DMS79 treated with DMSO at 0.1 percent for 48 hours (cell line): ENCODE data around the gene RSF1.
A peak's percentile ranks its signal among the peaks of the same experiment; 100 is the strongest.
"Not testable (repeated sequence)": the region's sequence is repeated elsewhere in the genome, so short reads cannot be mapped to it uniquely, and the experiment has no call there.

ENCODE experiments used
- DNase-seq: peaks from one replicate; lab custom pipeline; 2025; lab: John Stamatoyannopoulos, UW

The RSF1 gene

DNA sequence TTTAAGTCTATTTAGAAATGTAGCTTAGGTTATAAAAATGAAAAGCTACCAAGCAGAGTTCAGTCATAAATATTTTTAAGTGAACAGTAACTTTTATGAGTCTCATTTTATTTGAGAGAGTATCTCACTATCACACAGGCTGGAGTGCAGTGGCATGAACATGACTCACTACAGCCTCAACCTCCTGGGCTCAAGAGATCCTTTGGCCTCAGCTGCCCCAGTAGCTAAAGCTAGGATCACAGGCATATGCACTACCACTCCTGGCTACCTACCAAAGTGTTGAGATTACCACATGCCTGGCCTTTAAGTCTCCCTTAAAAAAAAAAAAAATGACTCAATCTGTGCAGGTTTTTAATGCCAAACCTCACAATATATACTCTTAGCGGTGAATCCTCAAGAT lies 148.3 kb downstream of the RSF1 start:
- no peak for DNase-seq

DNA sequence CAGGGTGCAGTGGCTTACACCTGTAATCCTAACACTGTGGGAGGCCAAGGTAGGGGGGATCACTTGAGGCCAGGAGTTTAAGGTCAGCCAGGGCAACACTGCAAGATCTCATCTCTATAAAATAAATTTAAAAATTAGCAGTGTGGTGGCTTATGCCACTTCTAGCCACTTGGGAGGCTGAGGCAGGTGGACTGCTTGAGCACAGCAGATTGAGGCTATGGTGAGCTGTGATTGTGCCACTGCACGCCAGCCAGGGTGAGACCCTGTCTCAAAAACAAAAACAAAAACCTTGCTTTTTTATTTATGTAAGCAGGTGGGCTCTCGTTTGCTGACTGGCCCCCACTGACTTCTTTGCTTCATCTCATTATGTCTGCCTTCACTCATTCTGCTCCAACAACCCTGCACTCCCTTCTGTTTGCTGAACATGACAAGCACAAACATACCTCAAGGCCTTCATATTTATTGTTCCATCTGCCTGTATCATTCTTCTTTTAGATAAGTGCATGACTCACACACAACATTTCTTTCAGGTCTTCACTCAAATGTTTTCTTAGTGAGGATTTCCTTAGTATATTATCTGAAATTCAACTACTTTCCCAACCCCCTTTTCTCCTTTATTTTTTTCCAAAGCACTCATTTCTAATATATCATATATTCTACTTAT lies 150.5 kb downstream of the RSF1 start:
- no peak for DNase-seq

DNA sequence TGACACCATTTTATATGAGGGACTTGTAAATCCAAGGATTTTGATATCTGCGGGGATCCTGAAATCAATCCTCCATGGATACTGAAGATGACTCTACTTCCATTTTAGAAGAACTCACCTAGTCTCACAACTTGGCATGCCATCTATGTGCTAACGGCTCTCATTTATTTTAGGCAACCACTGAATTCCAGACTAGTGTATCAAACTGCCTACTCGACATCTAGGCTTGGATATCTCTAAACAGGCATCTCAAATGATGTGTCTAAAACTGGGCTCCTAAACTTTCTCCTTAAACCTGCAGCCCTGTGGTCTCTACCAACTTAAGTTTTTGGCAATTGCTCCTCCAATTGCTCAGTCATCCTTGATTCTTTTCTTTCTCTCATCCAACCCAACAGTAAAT lies 151.8 kb downstream of the RSF1 start:
- no peak for DNase-seq

DNA sequence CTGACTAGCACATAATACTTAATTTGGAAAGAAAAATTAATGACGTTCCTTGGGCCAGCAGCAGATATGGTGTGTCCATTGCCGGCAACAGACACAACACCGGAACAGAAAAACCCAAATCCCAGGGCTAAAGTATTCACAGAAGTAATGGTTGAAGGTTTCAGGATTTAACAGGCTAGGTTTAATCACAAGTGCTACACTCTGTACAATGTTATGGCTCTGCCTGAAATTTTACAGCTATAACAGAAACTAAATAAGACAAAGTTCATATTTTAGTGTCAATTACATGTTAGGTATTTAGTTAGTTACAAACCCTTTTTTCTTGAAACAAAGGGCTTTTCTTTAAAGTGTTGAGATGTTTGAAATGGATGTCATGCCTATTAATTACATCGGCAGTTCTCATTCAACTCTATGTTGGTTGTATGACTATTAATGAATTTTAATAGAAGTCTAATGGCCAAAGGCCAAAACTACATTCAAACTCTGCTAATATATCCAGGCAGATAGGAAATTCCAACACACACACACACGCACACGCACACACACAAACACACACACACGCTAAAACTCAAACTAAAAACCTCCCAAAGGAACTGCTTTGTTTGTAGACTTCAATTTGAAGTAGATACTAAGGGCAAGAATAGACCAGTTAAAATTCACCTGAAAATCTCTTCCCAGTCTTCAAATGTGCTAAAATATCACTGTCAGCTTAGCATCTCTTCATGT lies 155.1 kb downstream of the RSF1 start:
- no peak for DNase-seq

DNA sequence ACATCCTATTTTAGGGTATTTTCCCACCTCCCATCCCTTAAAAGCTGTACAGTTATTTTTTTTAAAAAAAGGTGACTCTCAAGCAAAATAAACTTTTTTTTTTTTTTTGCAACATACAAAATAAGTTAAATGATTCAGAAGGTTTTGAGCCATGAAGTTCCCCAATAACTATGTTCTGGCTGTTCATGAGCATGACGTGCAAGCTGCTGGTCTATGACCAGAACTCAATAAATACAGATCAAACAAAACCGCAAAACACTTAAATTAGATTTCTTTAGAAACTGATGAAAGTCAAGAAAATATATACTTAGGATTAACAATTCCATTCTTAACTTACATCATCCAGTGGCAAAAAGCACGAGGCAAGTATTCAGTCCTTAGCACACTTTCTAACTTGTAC lies 158.9 kb downstream of the RSF1 start:
- DNase-seq = no peak

DNA sequence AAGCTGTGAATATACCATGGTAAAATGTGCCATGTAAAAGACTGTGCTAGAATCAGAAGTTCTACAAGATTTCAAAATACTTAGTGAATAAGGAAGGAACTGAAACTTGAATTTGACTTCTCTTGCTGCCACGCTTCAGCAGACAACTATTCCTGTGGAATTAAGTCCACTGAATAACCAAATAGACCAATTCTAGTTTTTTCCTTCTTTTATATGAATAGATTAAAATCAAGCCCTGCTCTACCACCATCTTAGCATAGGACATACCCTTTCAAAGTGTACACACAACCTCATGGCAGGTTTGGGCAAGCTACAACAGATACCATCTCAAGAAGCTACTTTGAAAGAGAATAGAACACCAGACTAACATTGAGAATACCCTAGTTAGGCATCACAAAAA lies 159.6 kb downstream of the RSF1 start:
- DNase-seq = no peak

DNA sequence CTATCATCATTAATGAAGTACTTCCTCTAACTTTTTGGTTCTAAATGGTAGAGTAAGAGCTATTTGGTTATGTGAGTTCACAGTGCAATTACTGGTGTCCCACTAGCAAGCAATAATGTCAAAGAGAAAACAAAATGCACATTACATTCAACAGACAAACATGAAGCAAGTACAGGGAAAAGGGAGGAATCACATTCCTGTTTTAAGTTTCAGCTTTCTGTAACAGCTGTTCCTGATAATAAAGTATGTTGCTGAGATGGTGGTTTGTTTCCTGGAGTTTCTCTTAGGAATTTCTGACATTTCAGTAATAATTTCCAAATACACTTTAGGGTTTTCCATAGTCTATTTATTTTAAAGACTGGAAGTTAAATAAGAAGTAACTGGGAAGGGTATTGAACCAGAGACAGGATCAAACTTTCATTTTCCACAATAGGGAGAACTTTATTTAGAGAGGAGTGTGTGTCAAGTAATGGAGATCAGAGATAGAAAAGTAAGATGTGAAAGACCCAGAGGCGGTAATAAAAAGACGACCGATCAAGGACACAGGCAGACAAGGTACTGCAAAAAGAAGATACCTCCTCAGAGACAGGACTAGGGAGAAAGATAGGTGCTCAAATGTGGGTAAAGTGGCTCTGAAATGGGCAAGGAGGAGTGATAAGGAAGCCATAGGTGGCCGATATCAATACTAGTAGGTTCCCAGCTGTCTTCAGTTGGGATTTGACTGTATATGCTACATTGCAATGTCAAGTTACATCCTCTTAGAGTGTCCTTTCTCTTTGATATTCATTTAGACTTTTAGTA lies 162.1 kb downstream of the RSF1 start:
- DNase-seq = no peak

DNA sequence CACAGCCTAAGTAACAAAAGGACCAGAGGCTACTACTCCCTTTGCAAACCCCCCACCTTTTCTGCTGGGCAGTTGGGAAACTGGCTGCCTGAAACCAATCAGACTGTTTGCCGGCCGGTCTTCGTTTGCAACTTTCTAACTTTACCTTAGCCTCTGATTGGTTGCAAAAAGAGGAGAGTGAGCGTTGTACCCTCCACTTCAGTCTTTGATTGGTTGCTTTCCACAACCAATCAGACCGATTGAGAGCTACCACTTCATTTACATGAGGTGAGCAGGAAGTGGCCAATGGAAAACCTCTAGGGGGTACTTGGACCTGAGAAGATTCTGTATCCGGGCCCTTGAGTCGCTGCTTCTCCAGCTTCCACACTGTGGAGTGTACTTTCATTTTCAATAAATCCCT lies 164.2 kb downstream of the RSF1 start:
- no peak for DNase-seq

DNA sequence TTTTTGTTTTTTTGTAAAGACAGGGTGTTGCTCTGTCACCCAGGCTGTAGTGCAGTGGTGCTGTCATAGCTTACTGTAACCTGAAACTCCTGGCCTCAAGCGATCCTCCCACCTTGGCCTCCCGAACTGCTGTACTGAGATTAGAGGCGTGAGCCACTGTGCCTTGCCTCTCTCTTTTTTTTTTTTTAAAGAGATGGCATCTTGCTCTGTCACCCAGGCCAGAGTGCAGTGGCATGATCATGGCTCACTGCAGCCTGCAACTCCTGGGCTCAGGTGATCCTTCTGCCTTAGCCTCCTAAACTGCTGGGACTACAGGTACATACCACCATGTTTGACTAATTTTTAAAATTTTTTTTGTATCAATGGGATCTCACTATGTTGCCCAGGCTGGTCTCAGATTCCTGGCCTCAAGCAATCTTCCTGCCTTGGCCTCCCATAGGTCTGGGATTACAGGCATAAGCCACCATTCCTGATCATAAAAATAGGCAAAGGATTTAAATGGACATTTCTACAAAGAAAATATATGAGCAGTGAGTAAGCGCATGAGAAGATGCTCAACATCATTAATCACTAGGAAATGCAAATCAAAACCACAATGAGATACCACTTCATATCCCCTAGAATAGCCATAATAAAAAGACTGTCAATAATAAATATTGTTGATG lies 165.6 kb downstream of the RSF1 start:
- no peak for DNase-seq

DNA sequence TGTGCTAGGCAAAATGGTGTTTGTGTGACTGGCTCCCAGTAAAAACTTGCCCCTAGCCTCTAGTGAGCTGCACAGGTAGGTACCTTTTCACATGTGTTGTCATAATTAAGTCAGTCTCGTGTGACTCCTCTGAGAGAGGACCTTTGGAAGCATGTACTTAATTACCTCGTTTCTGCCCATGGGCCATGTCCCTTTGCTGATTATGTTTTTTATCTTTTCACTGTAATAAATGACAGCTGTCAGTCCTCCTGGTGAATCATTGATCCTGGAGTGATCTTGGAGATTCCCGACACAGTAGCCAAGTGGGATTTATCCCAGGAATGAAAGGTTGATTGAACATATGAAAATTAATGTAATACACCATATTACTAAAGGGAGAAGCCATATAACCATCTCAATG lies 170.4 kb downstream of the RSF1 start:
- DNase-seq = no peak

DNA sequence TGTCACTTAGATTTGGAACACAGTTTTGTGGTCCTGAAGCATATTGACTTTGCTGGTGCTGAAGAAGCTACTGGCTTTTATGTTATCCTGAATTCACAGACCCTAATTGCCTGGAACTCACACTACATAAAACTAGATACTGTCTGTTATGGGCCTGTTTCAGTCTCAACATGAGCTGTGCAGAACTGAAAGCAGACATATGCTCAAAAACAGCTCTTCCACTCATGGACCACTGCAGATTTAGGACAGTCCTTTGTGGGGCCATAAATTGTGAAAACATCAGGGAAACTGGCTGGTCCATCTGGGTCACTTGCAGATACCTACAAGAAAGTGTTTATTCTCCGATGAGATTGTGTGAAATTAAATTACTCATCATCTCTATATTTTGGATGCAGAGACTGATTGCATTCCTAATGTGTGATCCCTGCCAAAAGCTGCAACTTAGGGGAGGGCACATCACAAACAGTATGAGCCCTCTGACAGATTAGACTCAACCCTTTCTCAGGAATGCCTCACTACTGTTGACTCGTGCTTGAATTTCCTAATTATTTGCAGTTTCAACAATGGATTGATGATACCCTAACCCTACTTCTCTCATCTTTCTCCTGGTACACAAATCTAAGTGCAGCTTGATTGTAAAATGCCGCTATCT lies 172.7 kb downstream of the RSF1 start:
- DNase-seq = no peak

DNA sequence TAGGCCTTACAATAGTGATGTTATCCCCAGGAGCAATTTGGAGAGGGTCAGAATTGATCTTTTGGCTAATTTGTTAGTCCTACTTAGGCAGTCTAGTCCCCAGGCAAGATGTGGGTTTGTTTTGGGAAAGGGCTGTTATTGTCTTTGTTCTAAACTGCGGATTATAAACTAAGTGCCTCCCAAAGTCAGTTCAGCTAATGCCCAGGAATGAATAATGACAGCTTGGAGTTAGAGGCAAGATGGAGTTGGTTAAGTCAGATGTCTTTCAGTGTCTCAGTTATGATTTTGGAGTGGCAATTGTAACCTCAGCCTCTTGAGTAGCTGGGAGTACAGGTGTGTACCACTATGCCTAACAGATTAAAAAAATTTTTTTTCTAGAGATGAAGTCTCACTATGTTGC lies 175.6 kb downstream of the RSF1 start:
- peak; percentile 24 for DNase-seq

DNA sequence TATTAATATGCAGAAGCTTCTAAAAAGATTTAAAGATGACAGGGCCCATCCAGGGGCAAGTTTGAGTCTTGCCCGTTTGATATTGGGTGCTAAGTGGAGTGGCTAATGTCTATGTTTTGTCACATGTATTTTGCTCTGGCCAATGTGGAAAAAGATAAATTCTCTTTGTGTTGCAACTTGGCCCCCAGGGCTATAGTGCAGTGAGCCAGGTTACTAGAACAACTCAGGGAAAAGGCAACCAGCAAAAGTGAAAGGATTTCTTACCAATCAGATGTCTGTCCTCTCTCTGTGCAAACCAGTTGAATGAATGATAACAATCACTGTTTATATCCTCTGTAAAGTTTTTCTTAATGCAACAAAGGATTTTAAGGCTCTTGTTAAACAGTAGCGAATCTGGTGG lies 178.3 kb downstream of the RSF1 start:
- no peak for DNase-seq

DNA sequence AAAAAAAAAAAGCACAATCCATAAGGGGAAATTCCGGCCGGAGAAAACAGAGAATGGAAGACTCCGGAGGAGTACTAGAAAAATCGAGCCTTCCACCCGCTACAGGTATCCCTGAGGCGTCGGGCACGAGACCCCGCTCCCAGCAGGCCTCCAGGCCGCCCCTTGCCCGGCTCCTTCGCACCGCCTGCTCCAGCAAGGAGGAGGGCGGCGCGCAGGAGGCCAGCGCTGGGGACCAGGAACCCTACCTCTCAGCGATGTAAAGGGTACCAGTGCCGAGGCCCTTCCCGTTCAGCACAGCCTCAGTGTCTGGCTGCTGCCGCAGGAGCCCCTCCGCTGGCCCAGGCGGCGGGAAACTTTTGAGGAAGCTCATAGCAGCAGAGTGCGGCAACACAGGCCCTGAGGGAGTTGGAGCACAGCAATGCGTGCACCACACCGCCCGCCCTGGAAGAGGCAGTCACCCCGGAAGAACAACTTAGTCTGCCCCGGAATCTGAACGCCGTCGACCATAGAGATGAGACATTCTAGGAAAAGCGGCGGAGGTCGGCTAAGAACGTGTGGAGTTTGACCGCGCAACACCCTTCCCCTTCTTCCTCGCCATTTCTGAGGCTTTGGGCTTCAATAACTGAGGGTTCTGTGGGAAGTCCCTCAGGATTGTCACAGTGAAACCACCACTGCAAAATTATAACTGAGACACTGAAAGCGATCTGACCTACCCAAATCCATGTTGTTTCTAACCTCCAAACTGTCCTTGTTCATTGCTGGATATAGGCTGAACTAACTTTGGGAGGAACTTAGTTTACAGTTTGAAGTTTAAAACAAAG lies 183.0 kb downstream of the RSF1 start, which contains the start of gene CLNS1A:
Gene CLNS1A, minus strand, starts transcription at position 450 of the 821 bp plus-strand sequence. Its CDS starts 80 bp downstream, at position 370.
- peak; percentile 96 for DNase-seq

DNA sequence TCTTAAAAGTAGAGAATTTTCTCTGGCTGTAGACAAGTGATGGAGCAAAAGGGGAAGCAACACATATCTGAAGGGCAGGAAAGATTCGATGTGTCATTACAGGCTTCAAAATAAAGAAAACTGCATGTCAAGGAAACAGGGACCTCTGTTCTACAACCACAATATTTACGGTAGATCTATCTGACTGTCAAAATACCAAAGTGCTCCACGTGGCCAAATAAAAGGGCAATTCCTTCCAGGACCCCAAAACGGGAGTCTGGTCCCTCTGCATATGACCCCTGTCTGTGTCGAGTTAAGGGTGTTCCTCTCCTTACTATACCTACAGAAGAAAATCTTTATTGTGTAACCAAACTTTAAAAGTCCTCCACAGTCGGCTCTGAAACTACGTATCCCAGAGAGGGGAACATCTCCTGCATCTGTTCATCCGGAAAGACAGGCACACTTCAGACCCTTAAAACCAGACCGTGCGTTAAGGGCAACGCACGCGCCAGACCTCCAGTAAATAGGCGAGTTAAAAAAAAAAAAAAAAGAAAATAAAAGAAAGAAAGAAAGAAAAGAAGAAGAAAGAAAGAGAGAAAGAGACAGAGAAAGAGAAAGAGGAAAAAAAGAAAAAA lies 183.7 kb downstream of the RSF1 start:
- peak; percentile 23 for DNase-seq

DNA sequence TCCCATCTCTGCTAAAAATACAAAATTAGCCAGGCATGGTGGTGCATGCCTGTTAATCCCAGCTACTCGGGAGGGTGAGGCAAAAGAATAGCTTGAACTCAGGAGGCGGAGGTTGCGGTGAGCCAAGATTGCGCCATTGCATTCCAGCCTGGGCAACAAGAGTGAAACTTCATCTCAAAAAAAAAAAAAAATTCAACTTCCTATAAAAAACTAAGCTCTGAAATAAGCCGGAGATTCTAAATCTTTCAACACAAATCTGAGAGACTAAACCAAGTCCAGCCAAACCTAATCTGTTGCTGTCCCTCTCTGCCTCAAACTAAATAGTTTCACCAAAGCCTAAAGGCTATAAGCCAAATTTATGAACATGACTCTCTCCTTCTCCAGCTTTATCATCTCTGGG lies 186.6 kb downstream of the RSF1 start:
- DNase-seq = not testable (repeated sequence)

DNA sequence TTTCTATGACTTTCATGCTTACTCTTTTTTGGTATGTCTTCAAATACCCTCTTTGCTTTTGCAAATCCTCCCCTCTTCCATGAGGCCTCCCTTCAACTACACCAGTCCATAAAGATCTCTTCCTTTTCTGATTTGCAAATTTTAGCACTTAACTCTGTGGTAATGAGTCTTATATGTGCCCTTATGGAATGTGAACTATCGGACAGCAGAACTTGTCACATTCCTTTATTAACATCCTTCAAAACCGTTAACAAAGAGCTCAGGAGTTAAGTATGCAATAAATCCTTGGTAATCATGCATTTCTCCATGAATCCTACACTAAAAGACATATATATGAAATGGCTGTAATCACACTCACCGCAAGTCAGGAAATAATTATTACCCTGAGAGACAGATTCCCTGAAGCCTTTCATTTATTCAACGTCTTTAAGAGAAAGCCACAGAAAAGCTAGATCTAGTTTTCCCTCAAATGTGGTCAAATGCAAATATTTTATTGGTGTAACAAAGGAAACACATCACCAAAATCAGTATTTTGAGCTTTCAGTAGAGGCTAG lies 190.3 kb downstream of the RSF1 start:
- no peak for DNase-seq

DNA sequence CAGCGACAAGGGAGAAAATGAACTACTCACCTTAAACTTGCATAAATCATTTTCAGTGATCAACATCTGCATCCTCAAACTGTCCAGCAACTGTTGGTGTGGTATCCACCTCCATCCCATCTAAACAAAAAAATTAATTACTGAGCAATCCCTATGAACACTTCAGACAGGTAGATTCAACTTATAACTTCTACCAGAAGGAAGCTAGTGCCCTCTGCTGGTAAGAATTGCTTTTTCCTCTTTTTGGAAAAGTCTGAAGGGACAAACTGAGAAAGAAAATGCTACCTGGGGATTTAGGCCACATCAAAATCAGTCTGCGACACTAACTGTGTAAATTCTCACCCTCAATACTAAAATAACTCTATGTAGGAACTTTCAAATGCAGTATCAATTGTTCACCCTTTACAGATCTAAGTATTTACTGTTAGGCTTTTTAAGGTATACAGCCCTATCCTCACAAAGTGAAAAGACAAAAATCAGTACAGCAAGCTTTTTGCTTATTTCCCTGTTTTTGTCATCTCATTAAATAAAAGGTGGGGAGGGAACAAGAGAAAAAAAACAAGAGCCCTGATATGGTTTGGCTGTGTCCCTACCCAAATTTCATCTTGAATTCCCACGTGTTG lies 200.8 kb downstream of the RSF1 start:
- peak; percentile 70 for DNase-seq

DNA sequence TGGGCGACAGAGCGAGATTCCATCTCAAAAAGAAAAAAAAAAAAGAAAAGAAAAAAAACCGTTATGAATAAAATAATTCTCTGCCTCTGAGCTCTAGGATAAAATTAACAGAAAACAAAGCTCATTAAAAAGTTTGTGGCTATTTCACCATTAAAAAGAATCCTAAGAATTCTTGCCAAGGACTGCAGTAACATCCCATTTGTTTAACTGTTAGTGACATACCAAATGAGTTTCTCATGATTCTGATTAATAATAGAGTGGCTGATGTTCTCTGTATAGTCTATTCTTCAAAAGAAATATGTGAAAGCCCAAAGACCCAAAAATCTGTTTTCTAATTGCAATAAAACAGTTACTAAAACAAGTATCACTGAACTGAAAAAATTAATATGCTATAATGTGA lies 202.6 kb downstream of the RSF1 start:
- DNase-seq = no peak

DNA sequence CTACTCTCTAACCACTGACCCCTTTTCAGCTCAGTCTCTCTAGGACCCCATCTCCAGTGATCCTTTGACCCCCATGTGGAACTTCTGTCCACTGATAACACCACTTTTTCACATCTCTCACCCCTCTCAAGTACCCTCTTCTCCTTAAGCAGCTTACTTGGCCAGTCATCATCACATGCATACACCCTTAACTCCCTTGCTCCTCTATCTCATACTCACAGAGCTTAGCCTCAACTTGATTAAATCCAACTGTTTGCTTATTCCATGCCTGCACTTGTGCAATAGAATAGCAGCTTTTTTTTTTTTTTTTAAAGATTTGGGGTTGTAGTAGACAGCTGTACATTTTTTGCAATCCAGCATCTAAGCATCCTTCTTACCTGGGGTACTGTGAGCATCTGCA lies 208.6 kb downstream of the RSF1 start:
- DNase-seq = no peak
